HEK293 (cell line): ENCODE results near the gene LGI4.
A peak's percentile ranks its signal among the peaks of the same experiment; 100 is the strongest.

Experiments
- CTCF ChIA-PET: fragments of 350-600 bp; formaldehyde crosslinking; extraction: SDS; loops from one replicate; lab custom pipeline; 2021; ENCODE audit warnings: antibody characterized with exemption; lab: Yijun Ruan, JAX
- POLR2A ChIA-PET: fragments of 300-600 bp; formaldehyde crosslinking; extraction: SDS; loops from one replicate; lab custom pipeline; 2020; ENCODE audit warnings: antibody characterized with exemption, inconsistent platforms; lab: Yijun Ruan, JAX
- H3K27ac ChIP-seq: fragments of 200-500 bp; sonication (Bioruptor generic); 2 replicates; pipeline ENCODE4 v1.5.1; 2014; ENCODE audit warnings: low read depth, low read length, control low read depth, inconsistent platforms; ENCODE audit errors: extremely low read depth
- H3K36me3 ChIP-seq, 2 experiments: fragments of 200-500 bp in 1 of 2; sonication (Bioruptor generic) in 1 of 2; 1 replicate in 1 of 2; 2 replicates in 1 of 2; pipeline ENCODE4 v1.5.1; 2014 to 2017; ENCODE audit warnings: inconsistent platforms in 2 of 2, low read length in 2 of 2; ENCODE audit not compliant: control insufficient read depth in 2 of 2, insufficient read depth in 1 of 2
- H3K4me1 ChIP-seq: fragments of 200-500 bp; sonication (Bioruptor generic); 2 replicates; pipeline ENCODE4 v1.5.1; 2014; ENCODE audit warnings: mild to moderate bottlenecking, low read length, inconsistent platforms; ENCODE audit not compliant: control insufficient read depth, insufficient read depth
- H3K4me3 ChIP-seq: 2 replicates; pipeline ENCODE4 v1.5.1; 2011; ENCODE audit warnings: low read depth, mild to moderate bottlenecking, control low read depth, low read length, moderate library complexity
- H3K9me3 ChIP-seq: fragments of 200-500 bp; sonication (Bioruptor generic); 2 replicates; pipeline ENCODE4 v1.5.1; 2014; ENCODE audit warnings: low read depth, low read length, inconsistent platforms; ENCODE audit not compliant: control insufficient read depth, insufficient read depth
- KLF10 ChIP-seq: fragments of 450-650 bp; IDR thresholded peaks from 2 replicates; pipeline ENCODE4 v1.5.1; 2018; ENCODE audit warnings: missing biosample characterization, mild to moderate bottlenecking, missing genetic modification characterization
- MZF1 ChIP-seq: fragments of 450-650 bp; formaldehyde crosslinking; IDR thresholded peaks from 2 replicates; pipeline ENCODE4 v1.5.1; 2017; ENCODE audit warnings: missing biosample characterization, missing genetic modification characterization, borderline replicate concordance
- PBX3 ChIP-seq: sonication (generic); formaldehyde crosslinking; IDR thresholded peaks from 2 replicates; pipeline ENCODE4 v1.8.1; 2022; ENCODE audit warnings: mild to moderate bottlenecking, moderate library complexity, missing genetic modification reagents
- SETDB1 ChIP-seq: IDR thresholded peaks from one replicate; pipeline ENCODE4 v1.6.1; 2017; ENCODE audit warnings: mild to moderate bottlenecking, low read length, moderate library complexity, mixed read lengths; ENCODE audit not compliant: insufficient read length
- SP2 ChIP-seq: fragments of 450-650 bp; formaldehyde crosslinking; IDR thresholded peaks from 2 replicates; pipeline ENCODE4 v1.5.1; 2016; ENCODE audit warnings: missing biosample characterization, missing genetic modification characterization
- SP7 ChIP-seq: fragments of 450-650 bp; formaldehyde crosslinking; IDR thresholded peaks from 2 replicates; pipeline ENCODE4 v1.5.1; 2016; ENCODE audit warnings: missing biosample characterization, missing genetic modification characterization
- YY2 ChIP-seq: fragments of 450-650 bp; formaldehyde crosslinking; IDR thresholded peaks from 2 replicates; pipeline ENCODE4 v1.5.1; 2016; ENCODE audit warnings: missing biosample characterization, missing genetic modification characterization
- ZBTB48 ChIP-seq: fragments of 450-650 bp; formaldehyde crosslinking; IDR thresholded peaks from 2 replicates; pipeline ENCODE4 v1.5.1; 2016; ENCODE audit warnings: missing biosample characterization, missing genetic modification characterization
- ZBTB8A ChIP-seq: fragments of 450-650 bp; formaldehyde crosslinking; IDR thresholded peaks from 2 replicates; pipeline ENCODE4 v1.5.1; 2016; ENCODE audit warnings: missing biosample characterization, missing genetic modification characterization
- ZFP69B ChIP-seq: fragments of 450-650 bp; formaldehyde crosslinking; IDR thresholded peaks from 2 replicates; pipeline ENCODE4 v1.5.1; 2016; ENCODE audit warnings: missing biosample characterization, missing genetic modification characterization
- ZNF121 ChIP-seq: fragments of 450-650 bp; formaldehyde crosslinking; IDR thresholded peaks from 2 replicates; pipeline ENCODE4 v1.5.1; 2016; ENCODE audit warnings: missing biosample characterization, missing genetic modification characterization
- ZNF169 ChIP-seq: fragments of 450-650 bp; formaldehyde crosslinking; IDR thresholded peaks from 2 replicates; pipeline ENCODE4 v1.5.1; 2016; ENCODE audit warnings: missing biosample characterization, missing genetic modification characterization
- ZNF24 ChIP-seq: fragments of 450-650 bp; formaldehyde crosslinking; IDR thresholded peaks from 2 replicates; pipeline ENCODE4 v1.5.1; 2016; ENCODE audit warnings: missing biosample characterization, missing genetic modification characterization
- ZNF274 ChIP-seq, 2 experiments: fragments of 200-500 bp in 1 of 2; fragments of 450-650 bp in 1 of 2; sonication (Bioruptor generic) in 1 of 2; formaldehyde crosslinking in 1 of 2; IDR thresholded peaks; 2 replicates each; pipeline versions ENCODE4 v1.5.1 to v1.6.1; 2014 to 2016; ENCODE audit warnings: borderline replicate concordance in 1 of 2, inconsistent platforms in 1 of 2, low read length in 1 of 2, missing biosample characterization in 1 of 2, missing genetic modification characterization in 1 of 2
- ZNF473 ChIP-seq: fragments of 450-650 bp; formaldehyde crosslinking; IDR thresholded peaks from 2 replicates; pipeline ENCODE4 v1.5.1; 2017; ENCODE audit warnings: missing biosample characterization, missing genetic modification characterization
- ZNF548 ChIP-seq: fragments of 450-650 bp; formaldehyde crosslinking; IDR thresholded peaks from 2 replicates; pipeline ENCODE4 v1.5.1; 2016; ENCODE audit warnings: missing biosample characterization, missing genetic modification characterization
- ZNF555 ChIP-seq: fragments of 450-650 bp; formaldehyde crosslinking; conservative IDR thresholded peaks from 2 replicates; pipeline ENCODE4 v1.5.1; 2017; ENCODE audit warnings: missing biosample characterization, mild to moderate bottlenecking, missing genetic modification characterization, inconsistent platforms
- ZNF600 ChIP-seq: fragments of 450-650 bp; formaldehyde crosslinking; IDR thresholded peaks from 2 replicates; pipeline ENCODE4 v1.5.1; 2016; ENCODE audit warnings: missing biosample characterization, missing genetic modification characterization
- ZNF626 ChIP-seq: fragments of 450-650 bp; sonication (Bioruptor Pico); formaldehyde crosslinking; IDR thresholded peaks from 2 replicates; pipeline ENCODE4 v1.5.1; 2018; ENCODE audit warnings: missing biosample characterization, missing genetic modification characterization, inconsistent platforms
- ZNF707 ChIP-seq: fragments of 450-650 bp; formaldehyde crosslinking; IDR thresholded peaks from 2 replicates; pipeline ENCODE4 v1.5.1; 2016; ENCODE audit warnings: missing biosample characterization, missing genetic modification characterization
- ZNF747 ChIP-seq: fragments of 450-650 bp; formaldehyde crosslinking; IDR thresholded peaks from 2 replicates; pipeline ENCODE4 v1.5.1; 2016; ENCODE audit warnings: missing biosample characterization, missing genetic modification characterization
- TF ChIP-seq, protein P1 (sequence below): fragments of 450-650 bp; formaldehyde crosslinking; IDR thresholded peaks from 2 replicates; pipeline ENCODE4 v1.5.1; 2016; ENCODE audit warnings: missing biosample characterization, missing genetic modification characterization

The LGI4 gene

GRCh38 chr19:35099155-35099896 lies 35.5 kb downstream of the LGI4 start:
- Histone ChIP-seq H3K4me3 (no peak overlapping the region), H3K36me3 (no peaks in the 10 kb centered on the region; a peak in 1 of 3 replicates), H3K4me1 (no peaks in the 10 kb centered on the region), H3K9me3 (no peaks in the 10 kb centered on the region), H3K27ac (no peak overlapping the region)
- ChIA-PET POLR2A (interaction anchor here (0.6 kb wide), 1 partner anchor 70 kb away, joined by 6 read pairs; no protein-coding TSS in a partner anchor), CTCF (interaction anchor here (0.8 to 3.5 kb wide), 11 partner anchors 8 to 127 kb away, joined by 3 to 25 read pairs (median 6); partner anchors contain the start of gene FXYD3)
- TF ChIP-seq ZNF121 (tag by site-specific recombination) (peak; percentile 86; the same call in 1 of the 2 replicates), SETDB1 (no peak), ZNF473 (no peak), SP7 (no peak), PBX3 (CRISPR knock-in tag) (no peak), ZNF626 (no peak)
- TF ChIP-seq, protein P1, sequence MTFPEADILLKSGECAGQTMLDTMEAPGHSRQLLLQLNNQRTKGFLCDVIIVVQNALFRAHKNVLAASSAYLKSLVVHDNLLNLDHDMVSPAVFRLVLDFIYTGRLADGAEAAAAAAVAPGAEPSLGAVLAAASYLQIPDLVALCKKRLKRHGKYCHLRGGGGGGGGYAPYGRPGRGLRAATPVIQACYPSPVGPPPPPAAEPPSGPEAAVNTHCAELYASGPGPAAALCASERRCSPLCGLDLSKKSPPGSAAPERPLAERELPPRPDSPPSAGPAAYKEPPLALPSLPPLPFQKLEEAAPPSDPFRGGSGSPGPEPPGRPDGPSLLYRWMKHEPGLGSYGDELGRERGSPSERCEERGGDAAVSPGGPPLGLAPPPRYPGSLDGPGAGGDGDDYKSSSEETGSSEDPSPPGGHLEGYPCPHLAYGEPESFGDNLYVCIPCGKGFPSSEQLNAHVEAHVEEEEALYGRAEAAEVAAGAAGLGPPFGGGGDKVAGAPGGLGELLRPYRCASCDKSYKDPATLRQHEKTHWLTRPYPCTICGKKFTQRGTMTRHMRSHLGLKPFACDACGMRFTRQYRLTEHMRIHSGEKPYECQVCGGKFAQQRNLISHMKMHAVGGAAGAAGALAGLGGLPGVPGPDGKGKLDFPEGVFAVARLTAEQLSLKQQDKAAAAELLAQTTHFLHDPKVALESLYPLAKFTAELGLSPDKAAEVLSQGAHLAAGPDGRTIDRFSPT (tag by site-specific recombination): 0 out of 2 replicates have a peak, but pooled peaks have one; percentile 29

- no peak overlapping the region for H3K4me3 ChIP-seq
- TF ChIP-seq ZNF473 (no peak), ZBTB48 (peak; percentile 26; the same call in 1 of the 2 replicates), KLF10 (no peak), ZNF548 (tag by site-specific recombination) (no peak), ZNF600 (peak; percentile 77), ZNF169 (tag by site-specific recombination) (no peak), ZNF707 (tag by site-specific recombination) (no peak), MZF1 (tag by site-specific recombination) (no peak), ZNF24 (tag by site-specific recombination) (no peak), ZFP69B (tag by site-specific recombination) (no peak), YY2 (tag by site-specific recombination) (no peak), ZNF747 (no peak), ZNF555 (no peak), ZNF274 (IDR thresholded peaks at IDR 0.05; ENCODE audit: low read length) (no peak), ZNF274 (tag by site-specific recombination; IDR thresholded peaks at IDR 0.05; ENCODE audit: borderline replicate concordance) (no peak), ZBTB8A (tag by site-specific recombination) (no peak), SP2 (tag by site-specific recombination) (0 out of 2 replicates have a peak, but pooled peaks have one; percentile 9)
- TF ChIP-seq, protein P1 (tag by site-specific recombination): peak; percentile 44; the same call in 1 of the 2 replicates
- TF ChIP-seq, all 188 proteins: peak for 4
- ChIA-PET CTCF (interaction anchor here (0.8 to 3.5 kb wide), 9 partner anchors 7 to 43 kb away, joined by 3 to 25 read pairs (median 6); partner anchors contain the start of gene FXYD3), POLR2A (interaction anchor here (0.6 kb wide), 1 partner anchor 15 kb away, joined by 3 read pairs; no protein-coding TSS in a partner anchor)
- H3K4me1 ChIP-seq: no peaks in the 10 kb centered on the region
- no peaks in the 10 kb centered on the region for H3K9me3 ChIP-seq
- H3K36me3 ChIP-seq: no peaks in the 10 kb centered on the region; a peak in 1 of 3 replicates
- no peak overlapping the region for H3K27ac ChIP-seq
Measured at GRCh38 chr19:35098413-35099049, 36.3 kb downstream of the LGI4 start.
